Activated CD4-positive, alpha-beta T cell treated with anti-CD3 and anti-CD28 coated beads, Interleukin-2, amount 50 U/mL, for 48 hours (primary cell): ENCODE measurements around the gene SMAD7.
A peak's percentile ranks its signal among the peaks of the same experiment; 100 is the strongest.

Source experiments
- DNase-seq, 2 experiments: peaks; one replicate each; pipeline ENCODE4 v3.0.0-alpha.2; 2020

The SMAD7 gene

DNA sequence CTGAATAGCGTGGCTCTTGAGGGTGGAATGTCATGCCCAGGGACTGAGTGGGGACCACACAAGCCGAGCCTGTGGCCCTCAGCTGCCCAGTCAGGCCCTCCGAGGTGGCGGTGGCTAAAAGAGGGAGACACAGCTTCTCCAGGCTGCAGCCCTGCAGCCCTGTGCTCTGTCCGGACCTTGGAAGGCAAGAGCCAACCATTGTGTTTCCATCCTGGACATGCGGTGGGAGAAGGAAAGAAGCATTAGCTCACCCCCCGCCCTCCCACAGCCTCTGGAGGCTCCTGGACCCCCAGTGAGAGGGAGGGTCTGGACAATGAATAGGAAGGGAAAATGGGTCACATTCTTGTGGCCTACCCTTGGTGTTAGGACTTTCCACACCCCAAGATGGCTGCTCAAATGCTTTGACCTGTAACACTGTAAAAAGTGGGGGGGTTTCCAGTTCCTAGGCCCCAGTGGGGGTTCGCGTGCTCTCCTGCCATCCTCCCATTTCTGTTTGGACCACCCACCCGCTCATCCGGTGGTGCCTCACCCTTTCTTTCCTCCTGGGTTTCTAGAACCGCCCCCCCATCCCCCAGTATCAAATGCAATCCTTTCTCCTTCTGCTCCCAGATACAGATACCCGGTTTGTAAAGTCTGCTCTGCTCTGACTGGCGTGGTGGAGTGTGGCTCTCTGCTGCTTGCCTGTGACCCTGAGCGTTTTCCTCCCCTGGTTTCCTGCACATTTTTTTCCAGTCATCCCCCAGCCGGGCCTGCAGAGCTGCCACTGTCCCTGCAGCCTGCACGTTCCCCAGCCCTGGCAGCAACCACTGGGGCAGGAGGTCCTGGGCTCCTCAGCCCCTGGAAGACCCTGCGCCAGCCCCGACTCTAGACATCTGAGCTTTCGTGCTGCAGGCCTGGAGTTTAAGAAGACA is 36.3 kb upstream of the SMAD7 start:
- no peak for DNase-seq

DNA sequence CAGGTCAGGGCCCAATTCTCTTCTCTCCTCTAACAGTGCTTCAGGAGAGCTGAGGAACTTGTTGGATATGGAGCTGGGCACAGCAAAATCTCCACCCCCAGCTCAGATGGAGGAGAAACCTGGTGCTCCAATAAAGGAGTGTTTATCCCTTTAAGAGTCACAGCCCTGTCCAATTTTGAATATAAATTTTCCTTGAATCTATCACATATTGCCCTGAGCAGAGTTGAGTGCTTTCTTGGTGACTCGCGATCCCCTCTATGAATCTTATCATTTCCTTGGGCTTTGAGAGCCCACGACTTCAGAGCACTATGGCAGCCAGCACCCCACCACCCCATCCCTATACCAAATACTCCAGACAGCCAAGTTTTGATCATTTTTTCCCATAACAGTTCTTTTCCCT is 34.4 kb upstream of the SMAD7 start:
- DNase-seq = no peak

DNA sequence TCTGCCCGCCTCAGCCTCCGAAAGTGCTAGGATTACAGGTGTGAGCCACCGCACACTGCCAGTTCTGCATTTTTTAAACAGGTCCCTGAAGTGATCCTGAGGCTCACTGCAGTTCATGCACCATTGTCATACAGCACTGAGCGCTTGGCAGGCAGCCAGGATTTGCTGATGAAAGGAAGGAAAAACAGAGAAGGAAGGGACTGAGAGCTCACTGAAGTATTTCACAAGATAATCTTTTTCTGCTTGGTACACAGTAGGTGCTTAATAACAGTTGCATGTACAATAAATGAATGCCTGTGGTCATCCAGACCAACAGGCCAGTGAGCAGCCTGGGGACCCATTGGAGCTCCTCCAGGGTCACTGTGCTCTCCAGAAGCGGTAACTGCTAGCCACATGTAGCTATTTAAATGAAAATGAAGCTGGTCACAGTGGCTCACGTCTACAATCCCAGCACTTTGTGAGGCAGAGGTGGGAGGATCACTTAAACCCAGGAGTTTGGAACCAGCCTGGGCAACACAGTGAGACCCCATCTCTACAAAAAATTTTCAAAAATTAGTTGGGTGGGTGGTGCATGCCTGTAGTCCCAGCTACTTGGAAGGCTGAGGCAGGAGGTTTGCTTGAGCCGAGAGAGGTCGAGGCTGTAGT is 33.1 kb upstream of the SMAD7 start:
- no peak for DNase-seq

DNA sequence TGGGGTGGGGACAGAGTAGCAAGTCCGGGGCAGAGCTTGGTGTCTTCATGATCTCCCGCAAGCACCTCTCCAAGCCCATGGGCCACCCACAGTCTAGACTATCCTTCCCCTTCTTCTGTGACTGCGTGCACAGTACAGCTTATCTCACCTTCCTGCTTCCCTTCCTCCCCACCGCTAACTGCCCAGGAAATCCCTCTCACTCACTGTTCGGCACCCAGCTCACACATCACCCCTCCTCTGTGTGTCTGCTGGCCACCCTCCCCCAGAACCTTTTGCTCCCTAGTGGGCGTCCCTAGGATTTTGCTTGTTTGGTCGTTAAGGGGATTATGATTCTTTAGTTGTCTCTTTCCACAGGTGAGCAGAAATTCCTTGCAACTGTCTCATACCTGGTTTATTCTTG is 31.5 kb upstream of the SMAD7 start:
- DNase-seq = no peak

DNA sequence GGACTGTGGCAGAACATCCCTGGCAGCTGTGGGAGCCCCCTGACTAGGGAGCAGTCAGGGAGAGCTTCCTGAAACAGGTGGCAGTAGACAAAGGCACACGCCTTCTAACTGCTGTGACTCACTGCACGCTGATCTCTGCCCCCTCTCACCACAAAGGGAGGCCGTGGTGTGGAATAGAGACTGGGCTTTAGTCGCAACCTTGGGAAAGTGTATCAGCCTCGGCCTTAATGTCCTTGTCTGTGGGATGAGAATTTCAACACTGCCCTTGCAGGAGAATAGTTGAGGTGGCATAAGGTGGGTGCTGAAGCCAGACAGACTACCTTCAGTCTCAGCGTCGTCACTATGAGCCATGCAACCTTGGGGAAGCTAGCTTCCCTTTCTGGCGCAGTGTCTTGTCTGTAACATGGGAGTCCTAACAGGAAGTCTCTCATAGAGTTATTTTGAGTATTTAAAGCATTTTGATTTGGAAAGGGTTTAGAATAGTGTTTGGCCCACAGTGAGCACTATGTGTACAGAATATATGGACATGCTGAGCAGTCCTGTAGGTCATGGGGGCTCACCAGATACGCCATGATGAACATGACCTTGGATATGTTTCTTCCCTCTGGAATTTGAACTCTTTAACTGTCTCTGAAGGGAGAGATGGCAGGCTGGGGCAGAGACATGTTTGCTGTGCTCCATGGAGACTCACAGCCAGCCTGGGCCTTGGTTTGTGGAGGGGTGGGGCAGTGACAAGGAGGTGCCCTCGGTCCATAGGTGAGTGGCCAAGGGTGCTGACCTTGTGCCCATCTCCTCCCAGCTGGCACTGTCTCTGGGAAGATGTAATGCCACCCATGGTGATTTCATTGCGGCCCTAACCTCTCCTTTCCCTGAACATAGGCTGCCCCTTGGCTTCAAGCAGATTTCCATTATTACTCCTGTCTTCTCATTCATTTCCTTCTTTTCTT is 29.5 kb upstream of the SMAD7 start:
- DNase-seq = no peak

DNA sequence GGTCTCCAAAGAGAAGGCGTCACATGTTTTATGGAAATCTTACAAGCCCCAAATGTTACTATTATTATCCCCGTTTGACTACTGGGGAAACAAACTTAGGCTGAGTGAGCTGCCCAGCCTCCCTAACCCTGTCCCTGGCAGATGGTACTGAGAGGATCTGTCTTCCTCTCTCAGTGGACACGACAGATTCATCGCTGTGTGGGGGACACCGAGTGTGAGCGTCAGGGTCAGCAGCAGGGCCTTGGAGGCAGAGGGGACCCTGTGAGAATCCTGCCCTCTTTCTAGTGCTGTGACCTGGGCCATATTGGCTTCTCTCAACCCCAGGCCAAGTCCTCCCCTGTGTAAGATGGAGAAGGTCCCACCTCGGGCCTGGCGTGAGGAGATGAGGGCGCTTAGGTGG is 27.1 kb upstream of the SMAD7 start:
- no peak for DNase-seq

DNA sequence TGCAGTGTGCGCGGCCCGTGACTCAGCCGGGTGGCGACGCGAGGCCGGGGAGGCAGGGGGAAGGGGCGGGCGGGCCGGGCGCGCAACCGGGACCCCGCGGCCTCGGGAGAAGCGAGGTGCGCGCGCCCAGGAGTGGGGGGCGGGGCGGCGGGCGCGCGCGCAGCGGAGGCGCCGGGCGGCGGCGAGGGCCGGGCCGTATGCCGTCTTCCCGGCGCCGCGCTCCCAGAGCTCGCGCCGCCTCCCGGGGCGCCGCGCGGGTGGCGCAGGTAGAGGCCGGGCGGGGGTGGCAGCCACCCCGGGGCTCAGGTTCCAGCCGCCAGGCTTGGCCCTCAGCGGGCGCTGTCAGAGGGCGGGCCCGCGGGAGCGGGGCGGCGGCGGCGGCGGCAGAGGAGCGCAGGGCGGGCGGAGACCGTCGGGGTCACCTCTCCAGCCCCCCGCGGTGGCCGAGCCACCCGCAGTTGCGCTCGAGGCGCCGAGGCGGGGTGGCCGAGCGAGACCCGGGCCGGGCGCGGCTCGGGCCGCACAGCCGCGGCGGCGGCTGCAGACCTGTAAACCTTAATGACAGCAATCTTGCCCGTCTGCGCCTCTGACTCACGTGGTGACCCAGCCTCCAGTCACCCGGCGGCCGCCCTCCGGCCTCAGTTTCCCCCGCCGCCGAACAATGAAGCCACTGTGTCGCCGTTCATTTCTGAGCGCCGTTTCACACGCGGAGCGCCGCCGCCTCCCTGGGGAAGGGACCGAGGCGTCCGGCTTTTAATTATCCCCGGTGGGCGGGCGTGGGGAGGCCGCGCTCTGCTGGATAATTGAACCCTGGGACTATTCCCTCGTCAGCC is 25.3 kb upstream of the SMAD7 start:
- peak; percentile 57 to 66 for DNase-seq

DNA sequence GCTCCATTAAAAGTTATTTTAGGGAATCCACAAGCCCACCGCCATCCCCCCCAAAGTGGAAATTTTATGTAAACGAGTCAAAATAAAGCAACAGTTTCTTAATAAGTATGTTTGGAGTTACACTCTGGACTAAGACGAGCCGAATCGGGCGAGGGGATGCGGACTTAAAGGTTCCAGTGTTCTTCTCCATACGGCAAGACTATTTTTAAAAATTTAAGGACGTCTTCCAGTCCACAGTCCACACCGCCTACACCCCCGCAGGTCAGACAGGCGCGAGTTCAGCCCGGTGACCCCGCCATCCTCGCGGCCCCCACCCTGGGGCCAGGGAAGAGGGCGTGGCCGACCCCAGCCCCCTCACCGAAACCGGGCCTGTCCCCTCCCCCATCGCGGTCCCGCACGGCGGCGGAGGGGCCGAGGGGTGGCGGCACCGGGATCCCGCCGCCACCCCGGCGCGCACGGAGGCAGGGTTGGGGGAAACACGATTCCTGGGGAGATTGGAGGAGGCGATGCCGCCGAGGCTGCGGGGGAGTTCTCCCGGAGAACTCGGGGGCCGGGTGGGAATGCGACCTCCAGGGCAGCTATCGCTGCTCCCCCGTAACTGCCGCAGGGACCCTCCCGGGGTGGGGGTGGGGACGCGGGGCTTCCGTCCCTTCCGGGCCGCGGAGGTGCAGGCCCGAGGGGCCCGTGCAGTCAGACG is 24.5 kb upstream of the SMAD7 start:
- no peak for DNase-seq

DNA sequence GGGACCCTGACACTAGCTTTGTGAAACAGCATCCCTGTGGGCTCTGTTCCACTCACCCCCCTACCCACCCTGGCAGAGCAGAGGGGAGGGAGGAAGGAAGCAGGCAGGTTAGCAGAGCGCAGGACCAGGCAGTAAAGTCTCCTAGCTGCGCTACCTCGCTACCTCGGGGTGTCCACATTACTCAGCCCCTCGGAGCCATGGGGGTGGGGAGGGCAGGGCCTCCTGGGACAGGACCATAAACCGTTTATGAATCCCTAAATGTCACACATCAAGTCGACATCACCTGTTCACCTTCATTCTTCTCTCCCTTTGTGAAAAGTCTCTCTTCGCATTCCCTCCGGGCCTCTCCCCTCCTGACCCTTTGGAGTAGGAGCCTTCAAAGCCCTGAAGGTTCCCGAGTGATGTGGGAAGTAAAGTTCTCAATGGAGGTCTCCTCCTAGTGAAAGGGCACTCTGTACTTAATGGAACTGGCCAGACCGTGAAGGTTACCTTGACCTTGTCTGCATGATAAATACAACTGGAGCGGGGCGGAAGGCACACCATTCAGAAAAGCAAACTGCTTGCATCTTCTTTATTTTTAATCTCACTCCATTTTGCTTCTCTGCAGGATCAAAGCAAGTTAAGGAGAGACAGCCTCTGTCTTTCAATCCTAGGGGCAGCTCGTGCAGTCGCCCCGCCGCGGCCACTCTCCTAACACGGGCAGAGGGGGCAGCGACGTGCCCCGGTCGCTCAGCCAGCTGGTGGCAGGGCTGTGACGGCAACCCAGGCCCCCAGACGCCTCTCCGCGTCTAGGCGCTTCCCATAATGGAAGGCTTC is 23.7 kb upstream of the SMAD7 start:
- DNase-seq = no peak

DNA sequence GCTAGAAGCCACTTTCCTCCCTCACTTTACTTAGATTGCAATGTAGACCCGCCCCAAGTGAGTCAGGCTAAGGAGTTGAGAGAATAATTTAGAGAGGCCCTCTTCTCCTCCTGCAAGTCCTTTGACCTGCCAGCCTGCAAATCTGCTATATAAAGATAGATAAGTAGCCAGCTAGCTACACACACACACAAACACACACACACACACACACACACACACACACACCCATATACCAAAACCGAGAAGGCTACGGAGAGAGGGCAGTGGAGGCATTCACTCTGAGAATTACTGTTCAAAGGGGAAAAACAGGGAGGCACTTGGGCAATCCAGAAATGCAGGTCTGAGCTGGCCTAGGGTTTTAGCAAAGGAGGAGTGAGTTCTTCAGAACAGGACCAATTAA is 23.0 kb upstream of the SMAD7 start:
- no peak for DNase-seq

DNA sequence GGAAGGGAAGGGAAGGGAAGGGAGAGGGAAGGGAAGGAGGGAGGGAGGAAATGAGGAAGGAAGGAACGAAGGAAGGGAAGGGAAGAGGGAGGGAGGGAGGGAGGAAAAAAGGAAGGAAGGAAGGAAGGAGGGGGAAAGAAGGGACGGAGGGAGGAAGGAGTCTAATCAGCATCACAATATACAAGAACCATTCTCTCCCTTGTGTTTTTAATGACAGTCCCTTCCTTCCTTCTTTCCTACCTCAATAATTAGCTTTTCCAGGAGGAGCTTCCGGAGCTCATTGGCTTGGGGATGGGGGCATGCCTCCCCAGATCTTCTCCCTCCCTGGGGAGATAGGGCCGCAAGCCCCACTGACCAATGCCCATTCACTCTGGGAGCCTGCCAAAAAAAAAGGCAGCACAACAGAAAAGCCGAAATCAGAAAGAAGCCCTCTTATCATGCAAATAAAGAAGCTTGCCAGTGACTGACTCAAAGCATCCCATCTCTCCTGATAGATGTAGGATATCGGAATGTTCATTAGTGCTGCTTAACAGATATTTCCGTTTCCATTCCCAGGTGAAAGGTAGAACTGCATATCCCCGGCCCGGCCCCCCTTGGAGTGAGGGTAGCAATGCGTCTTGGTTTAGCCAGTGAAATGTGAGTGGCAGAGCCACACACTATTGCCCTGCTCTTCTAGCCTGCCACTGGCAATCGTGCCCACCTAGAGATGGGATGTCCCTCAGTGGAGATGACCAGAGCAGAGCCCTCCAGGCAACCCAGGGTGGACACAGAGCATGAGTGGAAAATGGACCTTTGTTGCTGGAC is 17.8 kb upstream of the SMAD7 start:
- no peak for DNase-seq

DNA sequence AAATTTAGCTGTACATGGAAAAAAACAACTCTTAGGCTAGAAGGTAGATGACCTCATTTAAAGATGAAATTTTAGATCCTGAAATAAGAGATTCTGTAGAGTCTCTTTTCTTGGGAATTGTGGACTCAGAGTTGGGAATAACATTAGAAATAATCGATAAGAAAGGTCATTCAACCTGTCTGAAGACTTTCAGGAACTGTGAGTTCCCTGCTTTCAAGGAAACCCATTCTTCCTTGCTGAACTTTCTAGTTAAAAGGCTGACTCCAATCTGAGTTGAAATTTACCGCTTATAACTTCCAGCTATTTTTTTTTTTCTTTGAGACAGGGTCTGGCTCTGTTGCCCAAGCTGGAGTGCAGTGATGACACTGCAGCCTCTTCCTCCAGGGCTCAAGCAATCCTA is 16.8 kb upstream of the SMAD7 start:
- no peak for DNase-seq

DNA sequence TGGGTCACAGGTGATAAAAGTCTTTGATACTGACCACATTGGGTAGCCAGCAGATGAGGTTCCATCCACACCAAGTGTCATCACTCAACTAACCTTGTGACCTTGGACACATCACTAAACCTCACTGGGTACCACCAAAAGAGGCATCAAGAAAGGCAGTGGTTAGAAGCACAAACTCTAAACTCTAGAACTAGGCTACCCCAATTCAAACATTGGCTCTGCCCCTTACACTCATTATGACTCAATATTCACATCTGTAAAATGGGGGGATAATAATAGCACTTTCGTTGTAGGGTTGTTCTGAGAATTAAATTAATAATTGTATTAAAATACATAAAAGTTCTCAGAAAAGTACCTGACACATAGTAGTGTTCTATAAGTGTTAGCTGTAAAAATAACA is 15.8 kb upstream of the SMAD7 start:
- no peak for DNase-seq

DNA sequence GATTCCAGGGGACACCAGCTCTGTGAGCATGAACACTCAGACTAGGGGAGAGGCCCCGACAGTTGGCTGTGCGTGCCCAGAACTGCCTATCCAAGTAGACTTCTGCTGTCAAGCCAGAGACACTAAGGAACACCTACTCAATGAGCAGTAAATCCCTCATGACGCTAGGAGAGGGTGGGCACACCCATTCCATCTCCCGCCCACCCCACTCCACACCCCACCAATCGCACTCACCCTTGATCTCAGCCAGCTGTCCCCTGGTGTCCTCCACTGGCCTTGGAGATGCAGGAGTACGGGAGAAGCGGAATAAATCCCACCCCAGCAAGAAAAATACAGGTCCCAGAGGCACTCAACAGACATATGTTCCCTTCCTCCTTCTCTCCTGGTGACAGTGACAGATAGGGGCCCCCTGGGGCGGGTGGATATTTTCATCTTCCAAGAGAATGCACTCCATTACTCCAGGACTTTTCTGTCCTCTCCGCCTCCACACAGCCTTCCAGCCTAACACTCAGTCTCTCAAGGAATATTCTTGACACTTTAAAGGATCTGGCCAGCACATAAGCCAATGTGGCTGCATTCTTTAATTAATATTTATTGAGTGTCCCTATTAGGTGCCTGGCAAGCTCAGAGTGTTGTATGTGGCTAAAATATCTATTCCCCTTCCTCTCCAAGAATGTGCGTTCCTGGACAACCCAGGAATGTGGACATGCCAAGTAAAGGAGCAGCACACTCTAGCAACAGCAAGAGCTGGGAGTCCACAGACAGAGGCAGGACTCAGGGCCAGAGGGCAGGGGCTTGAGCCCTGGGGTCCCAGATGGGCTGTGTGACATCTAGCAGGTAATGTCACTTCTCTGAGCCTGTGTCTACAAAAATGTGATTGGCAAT is 13.1 kb upstream of the SMAD7 start:
- no peak for DNase-seq

DNA sequence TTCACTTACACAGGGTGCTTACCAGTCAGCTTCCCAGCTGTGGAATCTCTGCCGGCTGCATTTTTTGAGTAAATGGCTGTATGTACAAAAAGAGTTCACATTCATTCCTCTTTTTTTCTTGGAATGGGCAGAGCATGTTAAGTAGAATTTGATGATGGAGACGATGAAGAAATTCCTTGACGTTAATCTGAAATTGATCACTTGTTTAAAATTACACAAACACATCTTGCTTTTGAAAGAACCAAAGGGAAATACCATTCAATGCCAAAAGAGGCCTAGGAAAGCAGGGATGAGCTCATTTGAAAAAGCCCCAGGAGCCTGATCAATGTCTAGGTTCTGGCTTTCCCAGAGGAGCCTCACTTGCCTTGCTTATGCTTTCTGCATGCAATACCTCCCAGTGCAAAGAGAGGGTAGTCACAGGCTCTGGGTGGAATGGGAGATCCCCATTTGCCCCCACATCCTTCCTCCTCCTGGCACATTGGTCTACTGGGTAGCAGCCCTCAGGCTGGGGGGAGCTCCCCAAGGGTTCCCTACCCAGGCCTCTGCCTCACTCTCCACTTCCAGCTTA is 12.3 kb upstream of the SMAD7 start:
- no peak for DNase-seq

DNA sequence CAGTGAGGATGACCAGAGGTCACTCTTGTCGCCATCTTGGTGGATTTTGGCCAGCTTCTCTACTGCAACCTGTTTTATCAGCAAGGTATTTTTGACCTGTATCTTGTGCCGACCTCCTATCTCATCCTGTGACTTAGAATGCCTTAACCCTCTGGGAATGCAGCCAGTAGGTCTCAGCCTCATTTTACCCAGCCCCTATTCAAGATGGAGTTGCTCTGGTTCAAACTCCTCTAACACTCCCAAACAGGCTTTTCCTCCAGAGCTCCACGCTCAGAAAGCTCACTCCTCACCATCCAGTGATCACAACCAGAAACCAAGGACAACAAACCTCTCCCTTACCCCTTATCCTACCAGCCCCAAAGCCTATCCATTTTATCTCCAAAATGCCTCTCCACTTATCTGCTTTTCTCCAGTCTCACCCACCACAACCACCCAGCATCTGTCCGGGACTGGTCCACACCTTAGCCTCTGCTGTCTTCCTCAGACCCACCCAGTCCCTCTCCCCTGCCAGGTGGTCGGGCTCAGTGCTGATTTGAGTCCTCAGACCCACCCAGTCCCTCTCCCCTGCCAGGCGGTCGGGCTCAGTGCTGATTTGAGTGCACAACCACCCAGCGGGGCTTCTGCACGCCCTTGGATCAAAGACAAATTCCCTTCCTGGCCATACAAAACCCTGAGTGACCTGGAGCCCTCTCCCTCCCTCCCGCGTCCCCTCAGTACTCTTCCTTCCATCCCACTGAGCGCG is 11.7 kb upstream of the SMAD7 start:
- DNase-seq = no peak

DNA sequence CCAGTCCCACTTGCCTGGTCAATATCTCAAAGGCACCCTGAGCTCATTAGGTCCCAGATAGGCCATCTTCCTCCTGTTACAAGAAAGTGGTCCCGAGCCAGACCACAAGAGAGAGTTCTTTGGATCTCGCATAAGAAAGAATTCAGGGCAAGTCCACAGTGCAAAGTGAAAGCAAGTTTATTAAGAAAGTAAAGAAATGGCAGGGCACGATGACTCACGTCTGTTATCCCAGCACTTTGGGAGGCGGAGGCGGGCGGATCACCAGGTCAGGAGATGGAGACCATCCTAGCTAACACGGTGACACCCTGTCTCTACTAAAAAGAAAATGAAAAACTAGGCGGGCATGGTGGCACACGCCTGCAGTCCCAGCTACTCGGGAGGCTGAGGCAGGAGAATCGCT is 10.8 kb upstream of the SMAD7 start:
- DNase-seq = no peak
